GM23338 (cell line): ENCODE results near the gene CYTL1.

Experiments used
- CREB1 ChIP-seq: fragments of 250-450 bp; sonication (Bioruptor Pico); IDR thresholded peaks from 2 replicates; pipeline ENCODE4 v1.5.0; 2020; ENCODE audit warnings: low read depth, mild to moderate bottlenecking, moderate library complexity
- CTCF ChIP-seq, 2 experiments: fragments of 200-600 bp in 1 of 2; sonication (generic) in 1 of 2; conservative IDR thresholded peaks; 2 replicates each; pipeline versions ENCODE4 v1.5.1 to v1.6.1; 2016 to 2017; ENCODE audit warnings: antibody characterized with exemption in 2 of 2, low read depth in 2 of 2, mild to moderate bottlenecking in 2 of 2, moderate library complexity in 1 of 2
- EZH2 ChIP-seq: fragments of 200-600 bp; sonication (generic); IDR thresholded peaks from one replicate; pipeline ENCODE4 v1.8.0; 2017; ENCODE audit warnings: antibody characterized with exemption, mild to moderate bottlenecking, low read depth; ENCODE audit not compliant: unreplicated experiment
- EZH2phosphoT487 ChIP-seq: fragments of 200-600 bp; sonication (generic); IDR thresholded peaks from one replicate; pipeline ENCODE4 v1.8.1; 2018; ENCODE audit warnings: antibody characterized with exemption; ENCODE audit not compliant: unreplicated experiment
- NANOG ChIP-seq: IDR thresholded peaks from 2 replicates; pipeline ENCODE4 v1.6.1; 2016; ENCODE audit warnings: antibody characterized with exemption, borderline replicate concordance
- POLR2AphosphoS5 ChIP-seq: IDR thresholded peaks from 2 replicates; pipeline ENCODE4 v1.6.1; 2016; ENCODE audit warnings: antibody characterized with exemption, low read depth
- REST ChIP-seq: IDR thresholded peaks from one replicate; pipeline ENCODE4 v1.6.1; 2018; ENCODE audit warnings: antibody characterized with exemption; ENCODE audit not compliant: unreplicated experiment
- ZNF331 ChIP-seq: fragments of 250-450 bp; sonication (Bioruptor Pico); IDR thresholded peaks from 2 replicates; pipeline ENCODE4 v1.5.0; 2020; ENCODE audit warnings: low read depth, mild to moderate bottlenecking, moderate library complexity
- TF ChIP-seq, protein P1 (sequence below): IDR thresholded peaks from 2 replicates; pipeline ENCODE4 v1.6.1; 2016; ENCODE audit warnings: antibody characterized with exemption

DNA sequence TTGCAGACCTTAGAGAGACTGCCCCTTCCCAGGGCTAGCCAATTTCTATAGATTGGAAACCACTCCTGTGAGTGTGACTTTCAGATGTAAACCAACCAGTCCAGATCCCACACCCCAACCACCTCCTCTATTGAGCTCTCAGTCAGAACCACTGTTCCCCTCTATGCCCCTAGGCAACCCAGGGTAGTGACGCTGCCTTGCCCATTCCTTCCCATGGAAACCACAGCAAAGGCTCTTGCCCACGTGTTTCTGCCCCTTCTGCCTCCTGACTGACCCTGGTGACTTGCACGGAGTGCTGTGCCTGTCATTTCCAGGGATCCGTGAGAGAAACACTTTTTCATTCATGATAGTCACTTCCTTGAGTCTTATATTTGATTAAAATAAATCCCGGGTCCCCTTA is 32.4 kb downstream of the CYTL1 start:
- TF ChIP-seq CTCF (conservative IDR thresholded peaks at IDR 0.05; ENCODE audit: low read depth in 2 of 2) (no peak), CREB1 (CRISPR knock-in tag) (no peak), EZH2phosphoT487 (no peak), POLR2AphosphoS5 (no peak), EZH2 (no peak), REST (no peak), ZNF331 (no peak), NANOG (no peak)
- TF ChIP-seq, protein P1, sequence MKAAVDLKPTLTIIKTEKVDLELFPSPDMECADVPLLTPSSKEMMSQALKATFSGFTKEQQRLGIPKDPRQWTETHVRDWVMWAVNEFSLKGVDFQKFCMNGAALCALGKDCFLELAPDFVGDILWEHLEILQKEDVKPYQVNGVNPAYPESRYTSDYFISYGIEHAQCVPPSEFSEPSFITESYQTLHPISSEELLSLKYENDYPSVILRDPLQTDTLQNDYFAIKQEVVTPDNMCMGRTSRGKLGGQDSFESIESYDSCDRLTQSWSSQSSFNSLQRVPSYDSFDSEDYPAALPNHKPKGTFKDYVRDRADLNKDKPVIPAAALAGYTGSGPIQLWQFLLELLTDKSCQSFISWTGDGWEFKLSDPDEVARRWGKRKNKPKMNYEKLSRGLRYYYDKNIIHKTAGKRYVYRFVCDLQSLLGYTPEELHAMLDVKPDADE: no peak
